Fibroblast of the aortic adventitia (primary cell): ENCODE results near the gene PCDHGB2. TPM values are rescaled to one million over a fixed set of nuclear protein-coding genes. Genes with fewer than 3 reads are reported as not detected.
"Not testable (repeated sequence)": the region's sequence is repeated elsewhere in the genome, so short reads cannot be mapped to it uniquely, and the experiment has no call there.

Source experiments
- DNase-seq: peaks from one replicate; pipeline ENCODE4 v3.0.0-alpha.2; 2010; ENCODE audit warnings: low read depth
- H3K4me3 ChIP-seq: 2 replicates; pipeline ENCODE4 v1.5.1; 2011; ENCODE audit warnings: low read depth, mild to moderate bottlenecking, control low read depth, low read length, moderate library complexity
- CTCF ChIP-seq: IDR thresholded peaks from 2 replicates; pipeline ENCODE4 v1.5.1; 2011; ENCODE audit warnings: mild to moderate bottlenecking, low read length, control low read depth, inconsistent platforms; ENCODE audit not compliant: insufficient read depth
- total RNA-seq: library from RNA; depleted of rRNA; stranded (reverse); fragments of >200 nt; gene quantifications from 2 replicates; pipeline ENCODE4 v1.2.3, GENCODE V29; 2012; ENCODE audit warnings: low replicate concordance

PCDHGB2 gene
- total RNA-seq, 1 donor = 5.7 TPM

- peak; percentile 56 for TF ChIP-seq CTCF
- H3K4me3 ChIP-seq = peak within 1 kb of the TSS; percentile 57
- DNase-seq = peak; percentile 72
Measured at GRCh38 chr5:141343242-141343952, 16.4 kb upstream of the PCDHGB2 start, which contains the start of gene PCDHGA3. PCDHGA3 (plus strand) TSS chr5:141343829; CDS start chr5:141344034, 205 bp downstream.

- no peak for TF ChIP-seq CTCF
- no peak for DNase-seq
- peak overlapping the region; percentile 57 for H3K4me3 ChIP-seq
Measured at GRCh38 chr5:141343953-141344463, 15.8 kb upstream of the PCDHGB2 start.

GRCh38 chr5:141345327-141345726 lies 14.5 kb upstream of the PCDHGB2 start:
- TF ChIP-seq CTCF = no peak
- DNase-seq = no peak
- H3K4me3 ChIP-seq = no peak overlapping the region

- DNase-seq, H3K4me3 ChIP-seq: not testable (repeated sequence)
Measured at GRCh38 chr5:141346017-141346416, 13.8 kb upstream of the PCDHGB2 start.

GRCh38 chr5:141349917-141350619 lies 9.7 kb upstream of the PCDHGB2 start, which contains the start of gene PCDHGB1:
PCDHGB1 (plus strand) TSS chr5:141350099; CDS start chr5:141350261, 162 bp downstream.
- TF ChIP-seq CTCF = peak; percentile 69
- DNase-seq = peak; percentile 67
- H3K4me3 ChIP-seq = peak within 1 kb of the TSS; percentile 58

GRCh38 chr5:141351591-141351990 lies 8.2 kb upstream of the PCDHGB2 start:
- no peak for DNase-seq
- no peak for TF ChIP-seq CTCF
- no peak overlapping the region for H3K4me3 ChIP-seq

- H3K4me3 ChIP-seq = peak within 1 kb of the TSS; percentile 46
- DNase-seq = peak; percentile 53
Measured at GRCh38 chr5:141354900-141355469, 4.8 kb upstream of the PCDHGB2 start, which contains the start of gene PCDHGA4. PCDHGA4 (plus strand) TSS chr5:141355021; CDS start chr5:141355108, 87 bp downstream.

More at GRCh38 chr5:141354900-141355469, 4.8 kb upstream of the PCDHGB2 start, which contains the start of gene PCDHGA4:
- peak; percentile 52 for TF ChIP-seq CTCF
